HEK293T (cell line): Measurements from ENCODE around the gene DOCK9.

Experiments
- ARNT ChIP-seq: fragments of 450-650 bp; IDR thresholded peaks from 2 replicates; pipeline ENCODE4 v1.6.1; 2017; ENCODE audit warnings: mild to moderate bottlenecking
- ELF4 ChIP-seq: fragments of 450-650 bp; IDR thresholded peaks from 2 replicates; pipeline ENCODE4 v1.6.1; 2017; ENCODE audit warnings: antibody characterized with exemption
- FOXA1 ChIP-seq: fragments of 450-650 bp; IDR thresholded peaks from 2 replicates; pipeline ENCODE4 v1.6.1; 2016; ENCODE audit warnings: mild to moderate bottlenecking
- FOXK2 ChIP-seq: fragments of 450-650 bp; IDR thresholded peaks from 2 replicates; pipeline ENCODE4 v1.6.1; 2016; ENCODE audit warnings: mild to moderate bottlenecking
- FOXM1 ChIP-seq: fragments of 450-650 bp; IDR thresholded peaks from 2 replicates; pipeline ENCODE4 v1.6.1; 2017; ENCODE audit warnings: mild to moderate bottlenecking, borderline replicate concordance
- NFRKB ChIP-seq: fragments of 450-650 bp; IDR thresholded peaks from 2 replicates; pipeline ENCODE4 v1.6.1; 2016; ENCODE audit warnings: mild to moderate bottlenecking, moderate library complexity
- PKNOX1 ChIP-seq: fragments of 450-650 bp; IDR thresholded peaks from 2 replicates; pipeline ENCODE4 v1.6.1; 2016
- SUZ12 ChIP-seq: fragments of 450-650 bp; IDR thresholded peaks from 2 replicates; pipeline ENCODE4 v1.6.1; 2016; ENCODE audit warnings: mild to moderate bottlenecking
- TARDBP ChIP-seq: fragments of 450-650 bp; IDR thresholded peaks from 2 replicates; pipeline ENCODE4 v1.6.1; 2016

DNA sequence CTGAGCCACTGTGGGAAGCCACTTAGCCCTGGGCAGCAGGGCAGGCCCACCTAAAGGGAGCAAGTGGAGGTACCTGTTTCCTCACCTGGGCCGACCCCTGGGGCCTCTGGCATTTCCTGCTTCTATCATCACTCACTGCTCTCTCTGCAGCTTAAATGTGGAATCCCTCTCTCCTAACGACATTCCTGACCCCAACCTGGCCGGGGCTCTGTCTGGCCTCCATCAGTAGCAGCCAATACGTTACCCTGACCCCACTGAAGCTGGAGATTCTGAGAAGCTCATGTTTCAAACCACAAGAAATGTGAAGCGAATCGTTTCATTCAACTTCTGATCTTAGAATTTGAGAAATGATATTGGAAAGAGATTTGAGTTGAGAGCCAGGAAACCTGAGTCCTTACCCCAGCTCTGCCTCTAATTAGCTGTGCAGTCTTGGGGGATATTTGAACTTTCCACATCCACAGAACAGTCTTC is 39.9 kb downstream of the DOCK9 start:
- TF ChIP-seq FOXM1 (no peak), TARDBP (no peak), FOXK2 (no peak), ELF4 (no peak), NFRKB (no peak), PKNOX1 (no peak), FOXA1 (no peak), ARNT (no peak), SUZ12 (no peak)
